ES-I3 (cell line): ENCODE results near the gene FABP7.

Experiments
- H3K36me3 ChIP-seq: 2 replicates; pipeline ENCODE4 v1.6.1; 2013; ENCODE audit warnings: mild to moderate bottlenecking, low read length, control low read depth, moderate library complexity; ENCODE audit not compliant: insufficient read depth
- H3K4me1 ChIP-seq: 2 replicates; pipeline ENCODE4 v1.6.1; 2013; ENCODE audit warnings: mild to moderate bottlenecking, control low read depth, low read length; ENCODE audit not compliant: insufficient read depth
- H3K9ac ChIP-seq: 2 replicates; pipeline ENCODE4 v1.6.1; 2013; ENCODE audit warnings: low read depth, mild to moderate bottlenecking, low read length, moderate library complexity
- H3K9me3 ChIP-seq: 2 replicates; pipeline ENCODE4 v1.6.1; 2013; ENCODE audit warnings: mild to moderate bottlenecking, low read length, moderate library complexity; ENCODE audit not compliant: control insufficient read depth, insufficient read depth

The FABP7 gene

DNA sequence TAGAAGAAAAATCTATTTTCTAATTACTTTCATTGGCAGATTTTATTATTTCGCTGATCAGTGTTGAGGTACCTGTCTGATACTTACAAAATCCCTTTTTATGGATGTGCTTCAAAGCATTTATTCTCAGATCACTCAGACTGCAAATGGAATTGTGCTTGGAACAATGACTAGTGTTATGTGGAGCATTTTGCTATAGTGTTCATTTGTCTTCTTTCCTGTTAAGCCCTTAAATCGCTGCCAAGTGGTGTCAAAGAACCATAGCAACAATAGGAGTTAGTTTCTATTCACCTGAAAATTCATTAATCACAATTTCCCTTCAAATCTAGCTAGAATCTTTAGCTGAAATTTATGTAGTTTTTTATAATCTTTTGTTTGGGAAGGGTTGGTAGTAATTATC is 39.4 kb downstream of the FABP7 start:
- Histone ChIP-seq H3K9me3 (no peaks in the 10 kb centered on the region), H3K9ac (no peak overlapping the region), H3K4me1 (peaks cover 14% of the 10 kb centered on the region), H3K36me3 (no peaks in the 10 kb centered on the region)

- Histone ChIP-seq H3K36me3 (no peaks in the 10 kb centered on the region), H3K9ac (no peak overlapping the region), H3K9me3 (no peaks in the 10 kb centered on the region), H3K4me1 (peaks cover 14% of the 10 kb centered on the region)
Observed at GRCh38 chr6:122821095-122821494, 41.6 kb downstream of the FABP7 start.

DNA sequence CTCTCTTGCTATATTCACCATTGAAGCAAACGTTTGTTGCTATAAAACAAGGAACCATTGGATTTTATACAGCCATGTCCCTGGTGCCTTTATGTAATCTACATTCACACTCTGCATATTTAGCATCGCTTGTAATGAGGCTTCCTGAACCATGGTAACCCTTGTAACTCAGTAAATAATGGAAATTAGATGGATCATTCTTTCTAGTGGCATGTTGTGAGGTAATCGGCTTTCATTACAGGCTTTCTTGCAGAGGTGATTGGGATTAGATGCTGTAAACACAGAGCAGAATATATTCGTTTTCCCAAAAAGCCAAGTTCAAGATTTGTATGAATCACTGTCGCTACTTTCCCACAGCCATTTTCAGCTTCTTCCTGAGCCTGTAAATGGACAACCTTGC is 45.6 kb downstream of the FABP7 start:
- no peak overlapping the region for H3K9ac ChIP-seq
- peaks cover 28% of the 10 kb centered on the region for H3K4me1 ChIP-seq
- H3K9me3 ChIP-seq: no peaks in the 10 kb centered on the region
- no peaks in the 10 kb centered on the region for H3K36me3 ChIP-seq

DNA sequence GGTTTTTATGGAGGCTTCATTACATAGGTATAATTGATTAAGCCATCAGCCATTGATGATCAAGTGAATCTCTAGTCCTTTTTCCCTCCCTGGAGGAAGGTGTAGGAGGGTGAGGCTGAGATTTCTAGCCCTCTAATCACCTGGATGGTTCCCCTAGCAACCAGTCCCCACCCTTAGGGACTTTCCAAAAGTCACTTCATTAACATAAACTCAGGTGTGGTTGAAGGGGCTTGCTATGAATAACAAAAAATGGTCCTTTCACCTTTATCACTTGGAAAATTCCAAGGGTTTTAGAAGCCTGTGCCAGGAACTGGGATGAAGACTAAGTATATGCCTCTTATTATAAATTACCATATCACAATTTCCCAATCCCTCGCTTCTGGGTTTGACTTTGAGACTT is 49.9 kb downstream of the FABP7 start:
- Histone ChIP-seq H3K36me3 (no peaks in the 10 kb centered on the region), H3K9ac (no peak overlapping the region), H3K4me1 (peaks cover 20% of the 10 kb centered on the region), H3K9me3 (no peaks in the 10 kb centered on the region)

GRCh38 chr6:122831511-122831910 is 52.0 kb downstream of the FABP7 start:
- Histone ChIP-seq H3K4me1 (peaks cover 20% of the 10 kb centered on the region), H3K9me3 (no peaks in the 10 kb centered on the region), H3K36me3 (no peaks in the 10 kb centered on the region), H3K9ac (no peak overlapping the region)

- Histone ChIP-seq H3K9ac (no peak overlapping the region), H3K9me3 (no peaks in the 10 kb centered on the region), H3K4me1 (peaks cover 20% of the 10 kb centered on the region), H3K36me3 (no peaks in the 10 kb centered on the region)
Observed at GRCh38 chr6:122832459-122832858, 52.9 kb downstream of the FABP7 start.

GRCh38 chr6:122833021-122833491 is 53.5 kb downstream of the FABP7 start:
- Histone ChIP-seq H3K36me3 (no peaks in the 10 kb centered on the region), H3K9me3 (no peaks in the 10 kb centered on the region), H3K4me1 (peaks cover 20% of the 10 kb centered on the region), H3K9ac (no peak overlapping the region)
